K562 (cell line): ENCODE data around the gene TMEM245.

Source experiments
- CREB1 ChIP-seq, 2 experiments: sonication (generic) in 1 of 2; formaldehyde crosslinking in 1 of 2; IDR thresholded peaks; 2 replicates each; pipeline versions ENCODE4 v1.6.1 to v1.8.0; 2012 to 2022; ENCODE audit warnings: inconsistent platforms in 1 of 2, mild to moderate bottlenecking in 1 of 2, missing genetic modification reagents in 1 of 2, moderate library complexity in 1 of 2
- KAT7 ChIP-seq: sonication (generic); formaldehyde crosslinking; IDR thresholded peaks from 2 replicates; pipeline ENCODE4 v1.8.0; 2022; ENCODE audit warnings: missing genetic modification reagents, mild to moderate bottlenecking, borderline replicate concordance
- ZBTB8A ChIP-seq: fragments of 450-650 bp; IDR thresholded peaks from 2 replicates; pipeline ENCODE4 v1.6.1; 2018; ENCODE audit warnings: mild to moderate bottlenecking, moderate library complexity; ENCODE audit not compliant: partially characterized antibody
- TF ChIP-seq, protein P1 (sequence below), 3 experiments: IDR thresholded peaks in 2 of 3; conservative IDR thresholded peaks in 1 of 3; 2 replicates each; pipeline ENCODE4 v1.5.1; 2011 to 2012; ENCODE audit warnings: low read length in 3 of 3, mild to moderate bottlenecking in 3 of 3, control low read depth in 2 of 3, improper control_type of control experiment in 1 of 3, inconsistent platforms in 1 of 3, low read depth in 1 of 3, mixed read lengths in 1 of 3, moderate library complexity in 1 of 3; ENCODE audit not compliant: insufficient read depth in 2 of 3
- TF ChIP-seq, protein P2 (sequence below): fragments of 250-450 bp; sonication (Bioruptor Pico); IDR thresholded peaks from 2 replicates; pipeline ENCODE4 v1.5.0; 2021; ENCODE audit warnings: mild to moderate bottlenecking, moderate library complexity

DNA sequence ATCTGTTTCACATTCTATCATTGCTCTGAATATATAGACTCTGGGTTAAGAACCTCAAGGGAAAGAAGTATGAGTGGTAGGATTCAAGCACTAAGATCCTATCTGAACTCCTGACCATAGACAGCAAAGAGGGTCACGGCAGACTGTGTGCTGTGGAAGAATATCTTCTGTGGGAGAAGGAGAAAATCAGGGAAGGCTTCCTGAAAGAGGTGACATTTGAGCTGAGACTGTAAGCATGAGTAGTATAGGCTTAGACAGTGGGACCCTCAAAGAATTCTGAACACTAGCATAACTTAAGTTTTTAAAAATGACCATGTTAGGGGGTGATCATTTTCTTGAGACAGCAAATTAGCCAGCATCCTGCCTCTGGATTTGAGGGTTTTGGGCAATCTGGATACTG is 43.4 kb upstream of the TMEM245 start:
- TF ChIP-seq CREB1 (IDR thresholded peaks at IDR 0.05) (no peak), CREB1 (CRISPR knock-in tag; IDR thresholded peaks at IDR 0.05) (no peak), KAT7 (no peak), ZBTB8A (no peak)
- TF ChIP-seq, protein P1, sequence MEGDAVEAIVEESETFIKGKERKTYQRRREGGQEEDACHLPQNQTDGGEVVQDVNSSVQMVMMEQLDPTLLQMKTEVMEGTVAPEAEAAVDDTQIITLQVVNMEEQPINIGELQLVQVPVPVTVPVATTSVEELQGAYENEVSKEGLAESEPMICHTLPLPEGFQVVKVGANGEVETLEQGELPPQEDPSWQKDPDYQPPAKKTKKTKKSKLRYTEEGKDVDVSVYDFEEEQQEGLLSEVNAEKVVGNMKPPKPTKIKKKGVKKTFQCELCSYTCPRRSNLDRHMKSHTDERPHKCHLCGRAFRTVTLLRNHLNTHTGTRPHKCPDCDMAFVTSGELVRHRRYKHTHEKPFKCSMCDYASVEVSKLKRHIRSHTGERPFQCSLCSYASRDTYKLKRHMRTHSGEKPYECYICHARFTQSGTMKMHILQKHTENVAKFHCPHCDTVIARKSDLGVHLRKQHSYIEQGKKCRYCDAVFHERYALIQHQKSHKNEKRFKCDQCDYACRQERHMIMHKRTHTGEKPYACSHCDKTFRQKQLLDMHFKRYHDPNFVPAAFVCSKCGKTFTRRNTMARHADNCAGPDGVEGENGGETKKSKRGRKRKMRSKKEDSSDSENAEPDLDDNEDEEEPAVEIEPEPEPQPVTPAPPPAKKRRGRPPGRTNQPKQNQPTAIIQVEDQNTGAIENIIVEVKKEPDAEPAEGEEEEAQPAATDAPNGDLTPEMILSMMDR (IDR thresholded peaks at IDR 0.05 in 2 of 3, conservative IDR thresholded peaks at IDR 0.05 in 1 of 3; ENCODE audit: insufficient read depth in 2 of 3, low read depth in 1 of 3, low read length in 3 of 3), result no peak
- TF ChIP-seq, protein P2, sequence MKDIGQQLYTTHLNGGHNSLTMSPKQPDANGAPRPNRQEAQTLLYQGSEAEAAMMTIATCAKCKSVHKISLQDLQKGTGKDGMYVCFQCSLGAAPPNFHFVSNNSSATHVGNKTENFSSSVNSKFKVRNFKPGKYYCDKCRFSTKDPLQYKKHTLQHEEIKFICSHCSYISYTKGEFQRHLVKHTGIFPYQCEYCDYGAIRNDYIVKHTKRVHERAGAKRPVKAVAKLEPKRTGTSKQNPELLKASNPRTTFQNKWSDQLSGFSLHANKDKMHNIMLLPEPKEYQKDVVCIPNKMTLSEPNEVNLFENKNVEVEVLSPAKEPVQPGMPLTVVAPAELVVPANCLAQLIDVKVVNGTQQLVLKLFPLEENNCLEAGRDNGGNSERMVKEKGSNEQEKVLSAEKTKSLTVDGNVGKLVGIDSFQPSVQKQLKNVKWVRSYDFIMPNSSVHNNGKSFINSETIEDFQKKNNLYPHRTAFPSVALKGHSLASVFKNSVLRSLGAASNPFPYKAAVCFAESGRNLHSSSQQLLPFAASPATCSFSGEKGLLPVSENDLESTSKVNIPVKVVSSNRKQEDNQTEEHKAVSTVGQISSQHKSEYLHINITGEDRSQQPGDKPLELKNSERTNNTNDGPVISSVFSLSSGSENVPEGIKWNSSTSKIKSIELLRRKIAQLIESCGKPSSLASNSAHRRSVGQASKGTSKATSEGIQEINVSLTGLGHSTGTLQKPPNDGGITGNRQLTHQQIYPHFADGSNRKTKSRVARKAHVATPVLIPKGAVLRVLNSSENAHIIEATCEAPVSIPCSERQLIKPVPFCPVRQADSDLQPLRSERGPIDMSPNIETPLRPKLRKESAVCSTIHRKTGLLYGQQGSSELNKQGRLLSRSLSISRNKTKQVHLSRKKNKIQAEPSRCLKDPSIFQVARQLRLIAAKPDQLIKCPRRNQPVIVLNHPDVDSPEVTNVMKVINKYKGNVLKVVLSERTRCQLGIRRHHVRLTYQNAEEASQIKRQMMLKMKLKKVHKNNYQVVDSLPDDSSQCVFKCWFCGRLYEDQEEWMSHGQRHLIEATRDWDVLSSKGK (CRISPR knock-in tag), result no peak
